ENCODE data around the gene NVL. TPM values are rescaled to one million over a fixed set of nuclear protein-coding genes. Genes with fewer than 3 reads are reported as not detected.
"Not testable (repeated sequence)": the region's sequence is repeated elsewhere in the genome, so short reads cannot be mapped to it uniquely, and the experiment has no call there.

The NVL gene
- total RNA-seq, 1 experiment from 2014 or later = 21.9 TPM

DNA sequence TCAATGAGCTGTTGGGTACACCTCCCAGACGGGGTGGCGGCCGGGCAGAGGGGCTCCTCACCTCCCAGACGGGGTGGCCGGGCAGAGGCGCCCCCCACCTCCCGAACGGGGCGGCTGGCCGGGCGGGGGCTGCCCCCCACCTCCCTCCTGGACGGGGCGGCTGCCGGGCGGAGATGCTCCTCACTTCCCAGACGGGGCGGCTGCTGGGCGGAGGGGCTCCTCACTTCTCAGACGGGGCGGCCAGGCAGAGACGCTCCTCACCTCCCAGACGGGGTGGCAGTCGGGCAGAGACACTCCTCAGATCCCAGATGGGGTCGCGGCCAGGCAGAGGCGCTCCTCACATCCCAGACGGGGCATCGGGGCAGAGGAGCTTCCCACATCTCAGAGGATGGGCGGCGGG is 19.7 kb upstream of the NVL start:
- H3K27ac ChIP-seq (ENCODE audit: low read depth, low read length); H3K9me2 ChIP-seq (ENCODE audit: insufficient read depth); POLR2A ChIA-PET; H4K20me1 ChIP-seq (ENCODE audit: insufficient read depth); H3K9me3 ChIP-seq (ENCODE audit: control insufficient read depth in 1 of 2, insufficient read depth in 1 of 2, low read depth in 1 of 2, low read length in 2 of 2); H2AFZ ChIP-seq (ENCODE audit: low read depth, low read length, poor library complexity, severe bottlenecking); H3K36me3 ChIP-seq (ENCODE audit: control insufficient read depth in 1 of 2, insufficient read depth in 2 of 2, low read length in 2 of 2); BruUV-seq (replicated peaks); H3K4me2 ChIP-seq (ENCODE audit: low read length); H3K27me3 ChIP-seq (ENCODE audit: insufficient read depth, low read length); RAD21 ChIA-PET (ENCODE audit: low non-redundant PET in 1 of 2, low total read pairs in 2 of 2, uncharacterized antibody in 2 of 2, unreplicated experiment in 2 of 2); intact Hi-C loops (cut with micrococcal nuclease); H3K79me2 ChIP-seq (ENCODE audit: insufficient read depth, low read length); CTCF ChIA-PET; H3K4me1 ChIP-seq (ENCODE audit: control insufficient read depth in 1 of 2, insufficient read depth in 2 of 2, low read length in 2 of 2); ATAC-seq; DNase-seq (ENCODE audit: low read depth, low spot score); H3K9ac ChIP-seq (ENCODE audit: low read length); H3K4me3 ChIP-seq (replicated peaks in 1 of 2; ENCODE audit: low read depth in 1 of 2, low read length in 2 of 2): not testable (repeated sequence)

DNA sequence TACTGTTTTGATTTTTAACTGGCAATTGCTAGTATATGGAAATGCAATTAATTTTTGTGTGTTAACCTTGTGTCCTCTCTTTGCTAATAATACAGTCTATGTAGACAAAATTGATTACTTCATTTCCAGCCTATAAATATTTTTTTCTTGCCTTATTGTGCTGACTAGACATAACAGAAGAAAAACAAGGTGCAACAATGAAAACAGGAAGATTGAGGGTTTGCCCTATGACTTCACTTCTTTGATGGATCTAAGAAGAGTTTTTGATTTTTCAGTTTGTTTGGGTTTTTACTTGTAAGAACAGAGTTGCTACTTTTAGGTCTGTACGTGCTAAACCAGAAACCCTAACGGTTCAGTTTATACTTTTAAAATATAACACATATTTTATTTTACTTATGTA is 18.2 kb upstream of the NVL start:
- no peak for TF ChIP-seq FOSL1 (IDR thresholded peaks at IDR 0.05; ENCODE audit: low read depth)
- TF ChIP-seq CBX3 (IDR thresholded peaks at IDR 0.05; ENCODE audit: low read depth) = no peak
- DNase-seq (ENCODE audit: low read depth, low spot score) (no peak), ATAC-seq (no peak)
- ChIA-PET POLR2A (no interaction called here), CTCF (no interaction called here), RAD21 (ENCODE audit: low non-redundant PET in 1 of 2, low total read pairs in 2 of 2, uncharacterized antibody in 2 of 2, unreplicated experiment in 2 of 2) (no interaction called here)
- H4K20me1 ChIP-seq (ENCODE audit: insufficient read depth) = no peaks in the 10 kb centered on the region
- H3K9ac ChIP-seq (ENCODE audit: low read length) = no peak overlapping the region
- H3K4me3 ChIP-seq (replicated peaks in 1 of 2; ENCODE audit: low read depth in 1 of 2, low read length in 2 of 2) = no peak overlapping the region
- no peak overlapping the region for H2AFZ ChIP-seq (ENCODE audit: low read depth, low read length, poor library complexity, severe bottlenecking)
- H3K9me3 ChIP-seq (ENCODE audit: control insufficient read depth in 1 of 2, insufficient read depth in 1 of 2, low read depth in 1 of 2, low read length in 2 of 2) = peaks cover 6 to 11% of the 10 kb centered on the region in 2 experiments; a peak in 2 of 4 replicates
- no peak overlapping the region for H3K4me2 ChIP-seq (ENCODE audit: low read length)
- H3K79me2 ChIP-seq (ENCODE audit: insufficient read depth, low read length) = no peaks in the 10 kb centered on the region
- H3K36me3 ChIP-seq (ENCODE audit: control insufficient read depth in 1 of 2, insufficient read depth in 2 of 2, low read length in 2 of 2) = no peaks in the 10 kb centered on the region
- H3K9me2 ChIP-seq (ENCODE audit: insufficient read depth) = no peaks in the 10 kb centered on the region
- no peaks in the 10 kb centered on the region for H3K27me3 ChIP-seq (ENCODE audit: insufficient read depth, low read length)
- no TSS peak for BruUV-seq (replicated peaks)
- H3K4me1 ChIP-seq (ENCODE audit: control insufficient read depth in 1 of 2, insufficient read depth in 2 of 2, low read length in 2 of 2) = no peaks in the 10 kb centered on the region
- intact Hi-C loops (cut with micrococcal nuclease) = no loop called here
- H3K27ac ChIP-seq (ENCODE audit: low read depth, low read length) = no peak overlapping the region

DNA sequence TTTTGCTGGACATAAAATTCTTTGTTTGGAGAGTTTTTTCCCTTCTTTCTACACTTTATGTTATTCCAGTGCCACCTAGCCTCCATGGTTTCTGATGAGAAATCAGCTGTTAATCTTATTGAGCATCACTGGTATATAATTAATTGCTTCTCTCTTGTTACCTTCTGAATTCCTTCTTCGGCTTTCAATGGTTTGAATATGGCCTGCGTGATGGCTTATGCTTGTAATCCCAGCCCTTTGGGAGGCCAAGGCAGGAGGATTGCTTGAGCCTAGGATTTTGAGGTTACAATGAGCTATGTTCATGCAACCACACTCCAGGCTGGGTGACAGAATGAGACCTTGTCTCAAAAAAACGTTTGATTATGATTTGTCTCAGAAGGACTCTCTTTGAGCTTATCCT is 13.7 kb upstream of the NVL start:
- Histone ChIP-seq H3K9ac (ENCODE audit: low read length) (no peak overlapping the region), H3K9me2 (ENCODE audit: insufficient read depth) (no peaks in the 10 kb centered on the region), H3K27me3 (ENCODE audit: insufficient read depth, low read length) (no peaks in the 10 kb centered on the region), H3K79me2 (ENCODE audit: insufficient read depth, low read length) (no peaks in the 10 kb centered on the region), H3K9me3 (ENCODE audit: control insufficient read depth in 1 of 2, insufficient read depth in 1 of 2, low read depth in 1 of 2, low read length in 2 of 2) (peaks cover 8 to 14% of the 10 kb centered on the region in 2 experiments; a peak in 2 of 4 replicates), H3K27ac (ENCODE audit: low read depth, low read length) (no peak overlapping the region), H3K4me2 (ENCODE audit: low read length) (no peak overlapping the region), H3K36me3 (ENCODE audit: control insufficient read depth in 1 of 2, insufficient read depth in 2 of 2, low read length in 2 of 2) (no peaks in the 10 kb centered on the region), H2AFZ (ENCODE audit: low read depth, low read length, poor library complexity, severe bottlenecking) (no peak overlapping the region), H3K4me1 (ENCODE audit: control insufficient read depth in 1 of 2, insufficient read depth in 2 of 2, low read length in 2 of 2) (no peaks in the 10 kb centered on the region), H4K20me1 (ENCODE audit: insufficient read depth) (no peaks in the 10 kb centered on the region), H3K4me3 (replicated peaks in 1 of 2; ENCODE audit: low read depth in 1 of 2, low read length in 2 of 2) (no peak overlapping the region)
- intact Hi-C loops (cut with micrococcal nuclease) = no loop called here
- TF ChIP-seq CBX3 (IDR thresholded peaks at IDR 0.05; ENCODE audit: low read depth) (peak; percentile 93), CEBPB (IDR thresholded peaks at IDR 0.05; ENCODE audit: low read depth) (no peak)
- no TSS peak for BruUV-seq (replicated peaks)
- no peak for ATAC-seq
- ChIA-PET RAD21 (ENCODE audit: low non-redundant PET in 1 of 2, low total read pairs in 2 of 2, uncharacterized antibody in 2 of 2, unreplicated experiment in 2 of 2) (no interaction called here), CTCF (no interaction called here), POLR2A (no interaction called here)
- DNase-seq (ENCODE audit: low read depth, low spot score) = no peak

DNA sequence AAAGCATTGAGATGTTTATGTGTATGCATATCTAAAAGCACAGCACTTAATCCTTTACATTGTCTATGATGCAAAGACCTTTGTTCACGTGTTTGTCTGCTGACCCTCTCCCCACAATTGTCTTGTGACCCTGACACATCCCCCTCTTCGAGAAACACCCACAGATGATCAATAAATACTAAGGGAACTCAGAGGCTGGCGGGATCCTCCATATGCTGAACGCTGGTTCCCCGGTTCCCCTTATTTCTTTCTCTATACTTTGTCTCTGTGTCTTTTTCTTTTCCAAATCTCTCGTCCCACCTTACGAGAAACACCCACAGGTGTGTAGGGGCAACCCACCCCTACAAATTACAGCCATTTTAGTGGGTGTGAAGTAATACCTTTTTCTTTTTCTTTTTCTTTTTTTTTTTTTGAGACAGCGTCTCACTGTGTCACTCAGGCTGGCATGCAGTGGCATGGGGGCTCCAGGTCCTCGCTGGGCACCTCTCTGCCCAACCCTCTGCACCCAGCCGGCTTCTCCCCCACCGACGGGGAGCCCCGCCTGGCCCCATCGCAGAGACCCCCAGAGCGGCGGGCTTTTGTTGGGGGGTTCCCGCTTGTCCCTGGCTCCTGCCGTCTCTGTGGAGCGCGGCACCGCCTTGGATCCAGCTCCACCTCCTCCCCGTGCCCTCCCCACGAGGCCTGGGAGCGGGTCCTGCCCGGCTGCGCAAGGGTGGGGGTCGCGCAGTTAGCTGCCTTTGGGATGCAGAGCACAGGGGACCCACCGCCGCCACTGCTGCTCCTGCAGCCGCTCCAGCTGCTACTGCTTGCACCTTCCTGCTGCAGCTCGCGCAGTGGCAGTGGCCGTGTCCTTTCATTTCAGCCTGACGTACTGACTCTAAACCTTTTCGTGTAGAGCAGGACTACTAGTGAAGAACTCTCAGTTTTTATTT is 10.7 kb upstream of the NVL start:
- H3K9me2 ChIP-seq (ENCODE audit: insufficient read depth); H3K27me3 ChIP-seq (ENCODE audit: insufficient read depth, low read length); CTCF ChIA-PET; H3K79me2 ChIP-seq (ENCODE audit: insufficient read depth, low read length); H3K4me2 ChIP-seq (ENCODE audit: low read length); H3K9ac ChIP-seq (ENCODE audit: low read length); H3K36me3 ChIP-seq (ENCODE audit: control insufficient read depth in 1 of 2, insufficient read depth in 2 of 2, low read length in 2 of 2); H2AFZ ChIP-seq (ENCODE audit: low read depth, low read length, poor library complexity, severe bottlenecking); H3K4me3 ChIP-seq (replicated peaks in 1 of 2; ENCODE audit: low read depth in 1 of 2, low read length in 2 of 2); RAD21 ChIA-PET (ENCODE audit: low non-redundant PET in 1 of 2, low total read pairs in 2 of 2, uncharacterized antibody in 2 of 2, unreplicated experiment in 2 of 2); DNase-seq (ENCODE audit: low read depth, low spot score); H3K27ac ChIP-seq (ENCODE audit: low read depth, low read length); POLR2A ChIA-PET; ATAC-seq; intact Hi-C loops (cut with micrococcal nuclease); H4K20me1 ChIP-seq (ENCODE audit: insufficient read depth); BruUV-seq (replicated peaks); H3K4me1 ChIP-seq (ENCODE audit: control insufficient read depth in 1 of 2, insufficient read depth in 2 of 2, low read length in 2 of 2): not testable (repeated sequence)
- H3K9me3 ChIP-seq (ENCODE audit: control insufficient read depth in 1 of 2, insufficient read depth in 1 of 2, low read depth in 1 of 2, low read length in 2 of 2) = peaks cover 8 to 14% of the 10 kb centered on the region in 2 experiments; a peak in 2 of 4 replicates

Data from HCT116 (cell line).